H1 (cell line): Measurements from ENCODE around the gene INTS15. TPM values are rescaled to one million over a fixed set of nuclear protein-coding genes. Genes with fewer than 3 reads are reported as not detected.

ENCODE experiments used
- CTCF ChIA-PET: fragments of 300-600 bp; sonication (Branson Sonifier 250); formaldehyde crosslinking; loops from one replicate; lab custom pipeline; 2021; ENCODE audit not compliant: partially characterized antibody; lab: Charles Lee
- POLR2A ChIA-PET: fragments of 300-600 bp; sonication (Branson Sonifier 250); formaldehyde crosslinking; loops from one replicate; lab custom pipeline; 2021; ENCODE audit warnings: inconsistent platforms; ENCODE audit not compliant: partially characterized antibody; lab: Charles Lee
- DNase-seq, 2 experiments: peaks; one replicate each; pipeline versions ENCODE4 v3.0.0 to v3.0.0-alpha.2; 2010 to 2022; ENCODE audit warnings: low spot score in 2 of 2, low read depth in 1 of 2, mixed read lengths in 1 of 2
- FAIRE-seq: peaks from 2 replicates; lab custom pipeline; 2011; peaks lifted over from hg19 to GRCh38; lab: Jason Lieb, UNC
- H2AFZ ChIP-seq: 2 replicates; pipeline ENCODE4 v1.8.1; 2012; ENCODE audit warnings: low read length, inconsistent platforms
- H2AK5ac ChIP-seq: 2 replicates; pipeline ENCODE4 v1.6.1; 2013; ENCODE audit warnings: low read depth, low read length
- H2BK120ac ChIP-seq: replicated peaks from 2 replicates; pipeline ENCODE3; 2013; ENCODE audit warnings: low read depth, low read length, inconsistent platforms
- H2BK12ac ChIP-seq: 2 replicates; pipeline ENCODE4 v1.6.1; 2013; ENCODE audit warnings: low read depth, low read length
- H2BK15ac ChIP-seq: 2 replicates; pipeline ENCODE4 v1.6.1; 2013; ENCODE audit warnings: low read length
- H2BK20ac ChIP-seq: 2 replicates; pipeline ENCODE4 v1.6.1; 2013; ENCODE audit warnings: low read length
- H2BK5ac ChIP-seq: 2 replicates; pipeline ENCODE4 v1.6.1; 2013; ENCODE audit warnings: low read depth, low read length
- H3K14ac ChIP-seq: 2 replicates; pipeline ENCODE4 v1.6.1; 2013; ENCODE audit warnings: inconsistent platforms; ENCODE audit not compliant: insufficient read length
- H3K18ac ChIP-seq: 2 replicates; pipeline ENCODE4 v1.6.1; 2013; ENCODE audit warnings: low read length; ENCODE audit errors: extremely low read depth
- H3K23ac ChIP-seq: 2 replicates; pipeline ENCODE4 v1.6.1; 2013; ENCODE audit warnings: inconsistent platforms; ENCODE audit not compliant: insufficient read length
- H3K23me2 ChIP-seq: 2 replicates; pipeline ENCODE4 v1.6.1; 2013; ENCODE audit warnings: low read depth, low read length
- H3K27ac ChIP-seq: 2 replicates; pipeline ENCODE4 v1.6.1; 2011; ENCODE audit warnings: low read depth, low read length, inconsistent platforms
- H3K27me3 ChIP-seq, 4 experiments: replicated peaks in 1 of 4; 1 replicate in 1 of 4; 2 replicates in 3 of 4; pipeline versions ENCODE4 v1.6.1 to v1.8.1; 2011 to 2013; ENCODE audit warnings: low read length in 3 of 4, mild to moderate bottlenecking in 3 of 4, inconsistent platforms in 2 of 4, mixed read lengths in 2 of 4, moderate library complexity in 1 of 4; ENCODE audit not compliant: control insufficient read depth in 3 of 4, insufficient read depth in 3 of 4; ENCODE audit errors: extremely low read depth in 1 of 4
- H3K36me3 ChIP-seq, 4 experiments: 2 replicates each; pipeline versions ENCODE4 v1.6.1 to v1.8.1; 2011 to 2013; ENCODE audit warnings: mild to moderate bottlenecking in 4 of 4, low read length in 3 of 4, moderate library complexity in 2 of 4, control low read depth in 1 of 4, inconsistent platforms in 1 of 4; ENCODE audit not compliant: insufficient read depth in 4 of 4, control insufficient read depth in 2 of 4
- H3K4ac ChIP-seq: replicated peaks from 2 replicates; pipeline ENCODE3; 2013; ENCODE audit warnings: low read length, low read depth, mixed read lengths, inconsistent platforms; ENCODE audit not compliant: insufficient read length
- H3K4me1 ChIP-seq, 4 experiments: replicated peaks in 1 of 4; 1 replicate in 1 of 4; 2 replicates in 3 of 4; pipeline versions ENCODE4 v1.6.1 to v1.8.1; 2011 to 2013; ENCODE audit warnings: low read length in 3 of 4, inconsistent platforms in 2 of 4, mixed read lengths in 1 of 4; ENCODE audit not compliant: insufficient read depth in 4 of 4, control insufficient read depth in 3 of 4
- H3K4me2 ChIP-seq, 2 experiments: 2 replicates each; pipeline versions ENCODE4 v1.6.1 to v1.8.1; 2011 to 2013; ENCODE audit warnings: low read depth in 2 of 2, low read length in 2 of 2, control low read depth in 1 of 2, inconsistent platforms in 1 of 2, mild to moderate bottlenecking in 1 of 2; ENCODE audit not compliant: insufficient read depth in 1 of 2
- H3K4me3 ChIP-seq, 4 experiments: fragments of 200-600, 300-600 bp in 1 of 4; sonication (generic), shearing (Covaris generic), sonication (Bioruptor Twin) in 1 of 4; 2 replicates each; pipeline versions ENCODE4 v1.5.1 to v1.8.1; 2011 to 2016; ENCODE audit warnings: low read length in 4 of 4, low read depth in 3 of 4, control low read depth in 2 of 4, inconsistent platforms in 2 of 4, mild to moderate bottlenecking in 2 of 4, mixed read lengths in 1 of 4, moderate library complexity in 1 of 4; ENCODE audit not compliant: insufficient read depth in 2 of 4; ENCODE audit errors: extremely low read depth in 1 of 4
- H3K56ac ChIP-seq: replicated peaks from 2 replicates; pipeline ENCODE3; 2013; ENCODE audit warnings: low read depth, mild to moderate bottlenecking, mixed read lengths, low read length, inconsistent platforms; ENCODE audit not compliant: insufficient read length
- H3K79me1 ChIP-seq: 2 replicates; pipeline ENCODE4 v1.6.1; 2013; ENCODE audit warnings: low read depth, low read length, control low read depth
- H3K79me2 ChIP-seq, 2 experiments: 2 replicates each; pipeline versions ENCODE4 v1.6.1 to v1.8.1; 2012 to 2013; ENCODE audit warnings: low read length in 2 of 2, mild to moderate bottlenecking in 2 of 2, inconsistent platforms in 1 of 2; ENCODE audit not compliant: insufficient read depth in 2 of 2, control insufficient read depth in 1 of 2
- H3K9ac ChIP-seq, 4 experiments: replicated peaks in 1 of 4; 1 replicate in 1 of 4; 2 replicates in 3 of 4; pipeline versions ENCODE4 v1.6.1 to v1.8.1; 2011 to 2013; ENCODE audit warnings: low read depth in 3 of 4, low read length in 3 of 4, control low read depth in 2 of 4, mild to moderate bottlenecking in 2 of 4, moderate library complexity in 2 of 4, inconsistent platforms in 1 of 4; ENCODE audit errors: extremely low read depth in 1 of 4
- H3K9me3 ChIP-seq, 2 experiments: 2 replicates each; pipeline versions ENCODE4 v1.6.1 to v1.8.1; 2012 to 2013; ENCODE audit warnings: mild to moderate bottlenecking in 2 of 2, moderate library complexity in 2 of 2, control low read depth in 1 of 2, inconsistent platforms in 1 of 2, low read depth in 1 of 2, low read length in 1 of 2, mixed read lengths in 1 of 2; ENCODE audit not compliant: insufficient read depth in 2 of 2
- H4K20me1 ChIP-seq, 2 experiments: replicated peaks in 1 of 2; 2 replicates each; pipeline versions ENCODE3 to v1.8.1; 2011 to 2013; ENCODE audit warnings: inconsistent platforms in 2 of 2, low read length in 2 of 2, mild to moderate bottlenecking in 1 of 2; ENCODE audit not compliant: insufficient read depth in 2 of 2, control insufficient read depth in 1 of 2
- H4K5ac ChIP-seq: 2 replicates; pipeline ENCODE4 v1.6.1; 2013; ENCODE audit warnings: low read length, low read depth, mixed read lengths, inconsistent platforms; ENCODE audit not compliant: insufficient read length
- H4K8ac ChIP-seq: 2 replicates; pipeline ENCODE4 v1.8.0; 2013; ENCODE audit warnings: mild to moderate bottlenecking, moderate library complexity, low read length, inconsistent platforms; ENCODE audit not compliant: insufficient read depth; ENCODE audit errors: extremely low read depth
- H4K91ac ChIP-seq: replicated peaks from 2 replicates; pipeline ENCODE3; 2013; ENCODE audit warnings: low read length, mixed read lengths, inconsistent platforms; ENCODE audit not compliant: insufficient read length
- EGR1 ChIP-seq: IDR thresholded peaks from 2 replicates; pipeline ENCODE4 v1.6.1; 2011; ENCODE audit warnings: low read depth, low read length, borderline replicate concordance
- EZH2 ChIP-seq: fragments of 200-600 bp; sonication (generic); IDR thresholded peaks from 2 replicates; pipeline ENCODE4 v1.7.1; 2012; ENCODE audit warnings: low read depth, mild to moderate bottlenecking, moderate library complexity, low read length, inconsistent platforms; ENCODE audit not compliant: severe bottlenecking
- FOSL1 ChIP-seq: IDR thresholded peaks from 2 replicates; pipeline ENCODE4 v1.6.1; 2011; ENCODE audit warnings: mild to moderate bottlenecking, low read depth, low read length, moderate library complexity; ENCODE audit not compliant: insufficient read depth
- RBBP5 ChIP-seq: IDR thresholded peaks from 2 replicates; pipeline ENCODE4 v1.7.1; 2012; ENCODE audit warnings: low read depth, mild to moderate bottlenecking, inconsistent platforms, low read length, moderate library complexity, borderline replicate concordance
- SUZ12 ChIP-seq: fragments of 200-600 bp; sonication (generic); IDR thresholded peaks from 2 replicates; pipeline ENCODE4 v1.6.1; 2012; ENCODE audit warnings: mild to moderate bottlenecking, inconsistent platforms, low read length, moderate library complexity, mixed read lengths
- WGBS, 2 experiments: shearing (Covaris generic) in 1 of 2; methylation state at CpG; one replicate each; pipeline versions ENCODE4 v1.1.6 to v1.1.7; 2013 to 2015; ENCODE audit warnings: low lambda C conversion rate in 2 of 2, mixed read lengths in 2 of 2, inconsistent platforms in 1 of 2, low coverage in 1 of 2, missing lambda C conversion rate in 1 of 2; ENCODE audit not compliant: insufficient replicate concordance in 2 of 2, insufficient coverage in 1 of 2, insufficient read length in 1 of 2; ENCODE audit errors: extremely low coverage in 1 of 2, missing lambda C conversion rate in 1 of 2; 5-methylcytosine and 5-hydroxymethylcytosine counted together
- polyA plus RNA-seq, 7 experiments: library from polyadenylated mRNA; depleted of rRNA in 3 of 7; stranded (reverse) in 5 of 7; unstranded in 2 of 7; fragments of >200 nt in 5 of 7; fragments of 200-250 nt in 2 of 7; gene quantifications; 1 replicate in 5 of 7; 2 replicates in 1 of 7; 4 replicates in 1 of 7; pipeline versions ENCODE4 v1.2.1 to v1.2.3, GENCODE V29; 2011 to 2013; ENCODE audit warnings: missing spikeins in 2 of 7, mixed read lengths in 2 of 7
- total RNA-seq: library from RNA; stranded (reverse); fragmentation: NEBNext Ultra II Directional; extraction: Animal tissue kit (Norgen Biotek cat#: 25700); gene quantifications from 2 replicates; pipeline ENCODE4 v1.2.1, GENCODE V29; 2021

INTS15 gene
- total and polyA plus RNA-seq, 2 of the 8 experiments (the other 6 are each of a cell fraction or from before 2014, with no cell fraction given), result 23.0 to 25.7 TPM

GRCh38 chr7:6545398-6546126, 44.3 kb upstream of the INTS15 start:
- Histone ChIP-seq H4K20me1 (no peaks in the 10 kb centered on the region), H3K4me1 (no peaks in the 10 kb centered on the region), H4K5ac (no peak overlapping the region), H2BK15ac (no peak overlapping the region), H3K23me2 (no peaks in the 10 kb centered on the region), H3K9me3 (no peaks in the 10 kb centered on the region), H4K8ac (no peak overlapping the region), H3K79me1 (no peaks in the 10 kb centered on the region), H3K4ac (no peak overlapping the region), H3K4me2 (no peak overlapping the region), H2BK12ac (0 out of 2 replicates have a peak overlapping the region, but pooled peaks have one; percentile 3), H3K4me3 (no peak overlapping the region), H3K18ac (no peak overlapping the region), H3K56ac (no peak overlapping the region), H4K91ac (no peak overlapping the region), H2AK5ac (no peak overlapping the region), H3K9ac (no peak overlapping the region), H3K79me2 (no peaks in the 10 kb centered on the region), H2BK20ac (no peak overlapping the region), H2BK5ac (no peak overlapping the region), H3K23ac (no peak overlapping the region), H3K27ac (no peak overlapping the region), H3K36me3 (no peaks in the 10 kb centered on the region), H2BK120ac (no peak overlapping the region), H2AFZ (no peak overlapping the region), H3K27me3 (peaks cover 0 to 3% (median 0%) of the 10 kb centered on the region in 4 experiments; a peak in 2 of 7 replicates), H3K14ac (no peak overlapping the region)
- DNase-seq (no peak), FAIRE-seq (no peak)
- TF ChIP-seq RBBP5 (no peak), SUZ12 (no peak), FOSL1 (no peak), EGR1 (no peak), EZH2 (no peak)
- ChIA-PET POLR2A (interaction anchor here (0.9 kb wide), 1 partner anchor 13 kb away, joined by 3 read pairs; no protein-coding TSS in a partner anchor), CTCF (interaction anchor here (1.4 to 4.4 kb wide), 5 partner anchors 9 to 46 kb away, joined by 4 to 15 read pairs (median 5); no protein-coding TSS in a partner anchor)
- 92% methylated on average over 22 of the region's 22 CpGs; no CpG with 5 or more reads in 1 of the 2 experiments for WGBS, 2 experiments
